Endothelial cell of umbilical vein (primary cell): ENCODE measurements around the gene CNTN5. TPM values are rescaled to one million over a fixed set of nuclear protein-coding genes. Genes with fewer than 3 reads are reported as not detected.

Experiments
- BruUV-seq: library from RNA; stranded (reverse); fragments of 400-500 nt; replicated peaks from 2 replicates; lab custom pipeline; 2021; lab: Mats Ljungman, UMichigan
- CTCF ChIA-PET: fragments of 300-600, 350-600 bp; sonication (Branson Sonifier 250); formaldehyde crosslinking; loops from one replicate; lab custom pipeline; 2021; ENCODE audit warnings: antibody characterized with exemption, inconsistent platforms; lab: Charles Lee
- POLR2A ChIA-PET: fragments of 300-600, 350-600 bp; sonication (Branson Sonifier 250); formaldehyde crosslinking; loops from one replicate; lab custom pipeline; 2021; ENCODE audit warnings: antibody characterized with exemption, inconsistent platforms; lab: Charles Lee
- DNase-seq: peaks from one replicate; pipeline ENCODE4 v3.0.0-alpha.2; 2011; ENCODE audit warnings: low read depth, low spot score
- FAIRE-seq: peaks from 2 replicates; lab custom pipeline; 2011; peaks lifted over from hg19 to GRCh38; lab: Jason Lieb, UNC
- H2AFZ ChIP-seq: 2 replicates; pipeline ENCODE4 v1.6.0; 2012; ENCODE audit warnings: low read depth, low read length, control low read depth, inconsistent platforms
- H3K27ac ChIP-seq: 2 replicates; pipeline ENCODE4 v1.5.1; 2011; ENCODE audit warnings: low read depth, mild to moderate bottlenecking, control low read depth, low read length, moderate library complexity; ENCODE audit not compliant: insufficient read depth
- H3K27me3 ChIP-seq, 2 experiments: 2 replicates each; pipeline versions ENCODE4 v1.6.0 to v1.6.1; 2011; ENCODE audit warnings: low read length in 2 of 2, mixed read lengths in 1 of 2; ENCODE audit not compliant: control insufficient read depth in 2 of 2, insufficient read depth in 2 of 2
- H3K36me3 ChIP-seq, 2 experiments: 2 replicates in 1 of 2; 3 replicates in 1 of 2; pipeline ENCODE4 v1.5.1; 2011; ENCODE audit warnings: low read length in 2 of 2, mild to moderate bottlenecking in 1 of 2, moderate library complexity in 1 of 2; ENCODE audit not compliant: control insufficient read depth in 2 of 2, insufficient read depth in 2 of 2; ENCODE audit errors: extremely low read depth in 1 of 2
- H3K4me1 ChIP-seq: 3 replicates; pipeline ENCODE4 v1.5.1; 2011; ENCODE audit warnings: mild to moderate bottlenecking, low read length; ENCODE audit not compliant: control insufficient read depth, insufficient read depth; ENCODE audit errors: extremely low read depth
- H3K4me2 ChIP-seq: 2 replicates; pipeline ENCODE4 v1.6.1; 2011; ENCODE audit warnings: low read length, control low read depth, mixed read lengths; ENCODE audit not compliant: insufficient read depth
- H3K4me3 ChIP-seq, 3 experiments: fragments of 200-600 bp in 1 of 3; sonication (generic), shearing (Covaris generic) in 1 of 3; replicated peaks in 1 of 3; 2 replicates each; pipeline ENCODE4 v1.5.1; 2011 to 2016; ENCODE audit warnings: control low read depth in 3 of 3, low read length in 3 of 3, mild to moderate bottlenecking in 2 of 3, inconsistent platforms in 1 of 3, low read depth in 1 of 3, moderate library complexity in 1 of 3; ENCODE audit not compliant: insufficient read depth in 1 of 3
- H3K79me2 ChIP-seq: 2 replicates; pipeline ENCODE4 v1.6.0; 2012; ENCODE audit warnings: low read length, inconsistent platforms; ENCODE audit not compliant: control insufficient read depth, insufficient read depth
- H3K9ac ChIP-seq: replicated peaks from 2 replicates; pipeline ENCODE3; 2011; ENCODE audit warnings: low read length, control low read depth; ENCODE audit not compliant: insufficient read depth; ENCODE audit errors: extremely low read depth
- H3K9me1 ChIP-seq: replicated peaks from 3 replicates; pipeline ENCODE4 v1.6.0; 2011; ENCODE audit warnings: mild to moderate bottlenecking, low read length; ENCODE audit not compliant: control insufficient read depth, insufficient read depth; ENCODE audit errors: extremely low read depth
- H3K9me3 ChIP-seq: replicated peaks from 2 replicates; pipeline ENCODE4 v1.5.1; 2012; ENCODE audit warnings: low read length, inconsistent platforms; ENCODE audit not compliant: control insufficient read depth, insufficient read depth
- H4K20me1 ChIP-seq: replicated peaks from 2 replicates; pipeline ENCODE3; 2011; ENCODE audit warnings: mild to moderate bottlenecking, low read length; ENCODE audit not compliant: control insufficient read depth, insufficient read depth; ENCODE audit errors: extremely low read depth
- CTCF ChIP-seq, 2 donors: IDR thresholded peaks; 1 replicate in 1 of 2; 2 replicates in 1 of 2; pipeline ENCODE4 v1.5.1; 2011; ENCODE audit warnings: low read length in 2 of 2, mild to moderate bottlenecking in 2 of 2, moderate library complexity in 2 of 2, control low read depth in 1 of 2, inconsistent platforms in 1 of 2, low read depth in 1 of 2; ENCODE audit not compliant: insufficient read depth in 1 of 2; ENCODE audit errors: extremely low read depth in 1 of 2
- EZH2 ChIP-seq: IDR thresholded peaks from 2 replicates; pipeline ENCODE4 v1.6.1; 2012; ENCODE audit warnings: borderline replicate concordance, low read depth, mild to moderate bottlenecking, moderate library complexity, low read length, inconsistent platforms; ENCODE audit not compliant: severe bottlenecking
- FOS ChIP-seq: IDR thresholded peaks from 2 replicates; pipeline ENCODE4 v1.6.1; 2011; ENCODE audit warnings: mild to moderate bottlenecking, low read length, moderate library complexity, borderline replicate concordance; ENCODE audit not compliant: insufficient read depth
- GATA2 ChIP-seq: IDR thresholded peaks from 2 replicates; pipeline ENCODE4 v1.7.0; 2011; ENCODE audit warnings: low read depth, mild to moderate bottlenecking, moderate library complexity, mixed read lengths, low read length; ENCODE audit not compliant: insufficient read length, insufficient read depth
- JUN ChIP-seq: IDR thresholded peaks from 2 replicates; pipeline ENCODE4 v1.6.1; 2011; ENCODE audit warnings: borderline replicate concordance, low read depth; ENCODE audit not compliant: insufficient read length, insufficient read depth
- MYC ChIP-seq: IDR thresholded peaks from one replicate; pipeline ENCODE4 v1.6.1; 2011; ENCODE audit warnings: mild to moderate bottlenecking, low read depth, low read length
- POLR2A ChIP-seq: IDR thresholded peaks from 2 replicates; pipeline ENCODE4 v1.6.1; 2012; ENCODE audit warnings: low read depth, mild to moderate bottlenecking, control low read depth, low read length
- POLR2AphosphoS5 ChIP-seq: IDR thresholded peaks from 2 replicates; pipeline ENCODE4 v1.6.1; 2012; ENCODE audit warnings: low read depth, mild to moderate bottlenecking, control low read depth, low read length, moderate library complexity; ENCODE audit not compliant: insufficient read depth
- dilution Hi-C: fragments of 300-500 bp; cut with MboI; formaldehyde crosslinking; loops from one replicate; pipeline ENCODE4 v1.15.0; 2019; ENCODE audit warnings: low sequenced_read_pairs; ENCODE audit not compliant: extremely low pct_ligation_motif_present
- intact Hi-C: fragments of 100-400 bp; cut with micrococcal nuclease; formaldehyde crosslinking; loops from one replicate; pipeline ENCODE4 v1.10.0; 2022
- polyA plus RNA-seq, 4 experiments: library from polyadenylated mRNA; depleted of rRNA in 3 of 4; stranded (reverse) in 3 of 4; unstranded in 1 of 4; fragments of >200 nt; gene quantifications; 2 replicates each; pipeline versions ENCODE4 v1.2.1 to v1.2.3, GENCODE V29; 2011 to 2012; ENCODE audit warnings: missing spikeins in 1 of 4
- total RNA-seq: library from RNA; stranded (reverse); gene quantifications from 2 replicates; pipeline ENCODE4 v1.2.3, GENCODE V29; 2021
- TF ChIP-seq, protein P1 (sequence below): IDR thresholded peaks from 2 replicates; pipeline ENCODE4 v1.6.1; 2011; ENCODE audit not compliant: insufficient read depth, insufficient read length

CNTN5 gene
- total and polyA plus RNA-seq, 2 donors (not counting 3 experiments of a cell fraction or from before 2014, with no cell fraction given), result not detected

DNA sequence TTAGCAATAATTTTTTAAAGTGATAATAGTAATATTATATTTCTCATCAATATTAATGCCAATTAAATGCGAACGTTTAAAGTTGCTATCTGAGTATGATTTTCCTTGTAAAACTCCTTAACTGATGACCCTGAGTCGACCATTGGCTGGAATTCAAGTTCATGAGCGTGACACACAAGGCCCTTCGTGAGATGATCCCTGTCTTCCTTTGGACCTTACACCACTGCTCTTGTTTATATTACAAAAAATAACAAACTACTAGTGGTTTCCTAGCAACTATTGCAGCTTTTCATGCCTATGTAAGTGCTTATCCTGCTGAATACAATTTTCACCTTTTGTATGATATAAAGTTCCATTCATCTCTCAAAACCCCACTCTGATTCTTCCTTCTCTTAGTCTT lies 752.9 kb downstream of the CNTN5 start:
- no peak for FAIRE-seq
- H3K79me2 ChIP-seq, result no peaks in the 10 kb centered on the region
- no peak overlapping the region for H2AFZ ChIP-seq
- H3K4me3 ChIP-seq, result no peak overlapping the region
- no peak overlapping the region for H3K9ac ChIP-seq
- H3K27ac ChIP-seq, result no peak overlapping the region
- intact Hi-C loops (no loop called here), dilution Hi-C loops (no loop called here)
- H3K36me3 ChIP-seq, result no peaks in the 10 kb centered on the region
- H3K9me3 ChIP-seq, result peaks cover 1% of the 10 kb centered on the region
- no peaks in the 10 kb centered on the region for H4K20me1 ChIP-seq
- no peaks in the 10 kb centered on the region for H3K4me1 ChIP-seq
- TF ChIP-seq JUN (no peak), CTCF (IDR thresholded peaks at IDR 0.05; ENCODE audit: extremely low read depth in 1 of 2, insufficient read depth in 1 of 2, low read depth in 1 of 2, low read length in 2 of 2) (no peak), GATA2 (no peak), MYC (no peak), POLR2A (no peak), POLR2AphosphoS5 (no peak), EZH2 (no peak), FOS (no peak)
- TF ChIP-seq, protein P1, sequence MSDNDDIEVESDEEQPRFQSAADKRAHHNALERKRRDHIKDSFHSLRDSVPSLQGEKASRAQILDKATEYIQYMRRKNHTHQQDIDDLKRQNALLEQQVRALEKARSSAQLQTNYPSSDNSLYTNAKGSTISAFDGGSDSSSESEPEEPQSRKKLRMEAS, result no peak
- ChIA-PET POLR2A (no interaction called here), CTCF (no interaction called here)
- no TSS peak for BruUV-seq
- H3K27me3 ChIP-seq, result no peaks in the 10 kb centered on the region
- DNase-seq, result no peak
- H3K4me2 ChIP-seq, result no peak overlapping the region
- H3K9me1 ChIP-seq, result no peaks in the 10 kb centered on the region
